Neural progenitor cell (in vitro differentiated cells): ENCODE results near the gene NCKIPSD.

Experiments used
- CTCF ChIP-seq: fragments of 200-600 bp; sonication (generic); IDR thresholded peaks from 2 replicates; pipeline ENCODE4 v1.5.1; 2017; ENCODE audit warnings: antibody characterized with exemption, mild to moderate bottlenecking
- EZH2 ChIP-seq: fragments of 200-600 bp; sonication (generic); IDR thresholded peaks from 2 replicates; pipeline ENCODE4 v1.6.1; 2017; ENCODE audit warnings: antibody characterized with exemption, mild to moderate bottlenecking, moderate library complexity

- TF ChIP-seq CTCF (no peak), EZH2 (no peak)
Observed at GRCh38 chr3:48707157-48707556, 21.4 kb upstream of the NCKIPSD start.
